Astrocyte of the cerebellum (primary cell): ENCODE measurements around the gene CSTA.

Experiments used
- DNase-seq: peaks from one replicate; pipeline ENCODE4 v3.0.0-alpha.2; 2011; ENCODE audit warnings: low read depth
- H3K4me3 ChIP-seq: 2 replicates; pipeline ENCODE4 v1.5.1; 2011; ENCODE audit warnings: mild to moderate bottlenecking, low read depth, low read length, moderate library complexity
- in situ Hi-C: cut with HindIII; loops from 2 replicates; pipeline ENCODE4 v1.10.0; 2017; ENCODE audit warnings: low sequenced_read_pairs
- TF ChIP-seq, protein P1 (sequence below): IDR thresholded peaks from 2 replicates; pipeline ENCODE4 v1.5.1; 2012; ENCODE audit warnings: low read length, low read depth, moderate library complexity, mild to moderate bottlenecking; ENCODE audit errors: missing control alignments

The CSTA gene

DNA sequence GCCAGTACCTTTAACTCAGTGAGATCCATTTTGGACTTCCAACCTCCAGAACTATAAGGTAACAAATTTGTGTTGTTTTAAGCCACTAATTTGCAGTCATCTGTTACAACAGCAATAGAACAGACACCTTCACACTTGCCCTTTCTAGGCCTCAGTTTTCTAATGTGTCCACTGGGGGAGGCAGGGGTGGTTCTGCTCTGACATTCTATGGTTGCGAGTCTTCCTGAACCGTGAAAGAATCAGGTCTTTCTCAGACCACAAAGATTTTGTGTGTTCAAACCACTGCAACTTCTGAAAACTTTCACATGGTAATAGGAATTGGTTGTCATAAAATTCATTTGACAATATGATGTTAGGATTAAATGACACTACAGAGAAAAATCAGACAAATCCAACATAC lies 26.8 kb upstream of the CSTA start:
- H3K4me3 ChIP-seq, result no peak overlapping the region
- no peak for DNase-seq
- TF ChIP-seq, protein P1, sequence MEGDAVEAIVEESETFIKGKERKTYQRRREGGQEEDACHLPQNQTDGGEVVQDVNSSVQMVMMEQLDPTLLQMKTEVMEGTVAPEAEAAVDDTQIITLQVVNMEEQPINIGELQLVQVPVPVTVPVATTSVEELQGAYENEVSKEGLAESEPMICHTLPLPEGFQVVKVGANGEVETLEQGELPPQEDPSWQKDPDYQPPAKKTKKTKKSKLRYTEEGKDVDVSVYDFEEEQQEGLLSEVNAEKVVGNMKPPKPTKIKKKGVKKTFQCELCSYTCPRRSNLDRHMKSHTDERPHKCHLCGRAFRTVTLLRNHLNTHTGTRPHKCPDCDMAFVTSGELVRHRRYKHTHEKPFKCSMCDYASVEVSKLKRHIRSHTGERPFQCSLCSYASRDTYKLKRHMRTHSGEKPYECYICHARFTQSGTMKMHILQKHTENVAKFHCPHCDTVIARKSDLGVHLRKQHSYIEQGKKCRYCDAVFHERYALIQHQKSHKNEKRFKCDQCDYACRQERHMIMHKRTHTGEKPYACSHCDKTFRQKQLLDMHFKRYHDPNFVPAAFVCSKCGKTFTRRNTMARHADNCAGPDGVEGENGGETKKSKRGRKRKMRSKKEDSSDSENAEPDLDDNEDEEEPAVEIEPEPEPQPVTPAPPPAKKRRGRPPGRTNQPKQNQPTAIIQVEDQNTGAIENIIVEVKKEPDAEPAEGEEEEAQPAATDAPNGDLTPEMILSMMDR, result no peak
- in situ Hi-C loops, result no loop called here

GRCh38 chr3:122299215-122299614 lies 25.8 kb upstream of the CSTA start:
- TF ChIP-seq, protein P1, result no peak
- in situ Hi-C loops, result no loop called here
- DNase-seq, result no peak
- H3K4me3 ChIP-seq, result no peak overlapping the region

- H3K4me3 ChIP-seq, result no peak overlapping the region
- TF ChIP-seq, protein P1, result peak; percentile 48
- DNase-seq, result no peak
- in situ Hi-C loops, result no loop called here
Measured at GRCh38 chr3:122299872-122300460, 25.1 kb upstream of the CSTA start.

- TF ChIP-seq, protein P1, result no peak
- H3K4me3 ChIP-seq, result no peak overlapping the region
- in situ Hi-C loops, result no loop called here
- no peak for DNase-seq
Measured at GRCh38 chr3:122301063-122301462, 24.0 kb upstream of the CSTA start.

DNA sequence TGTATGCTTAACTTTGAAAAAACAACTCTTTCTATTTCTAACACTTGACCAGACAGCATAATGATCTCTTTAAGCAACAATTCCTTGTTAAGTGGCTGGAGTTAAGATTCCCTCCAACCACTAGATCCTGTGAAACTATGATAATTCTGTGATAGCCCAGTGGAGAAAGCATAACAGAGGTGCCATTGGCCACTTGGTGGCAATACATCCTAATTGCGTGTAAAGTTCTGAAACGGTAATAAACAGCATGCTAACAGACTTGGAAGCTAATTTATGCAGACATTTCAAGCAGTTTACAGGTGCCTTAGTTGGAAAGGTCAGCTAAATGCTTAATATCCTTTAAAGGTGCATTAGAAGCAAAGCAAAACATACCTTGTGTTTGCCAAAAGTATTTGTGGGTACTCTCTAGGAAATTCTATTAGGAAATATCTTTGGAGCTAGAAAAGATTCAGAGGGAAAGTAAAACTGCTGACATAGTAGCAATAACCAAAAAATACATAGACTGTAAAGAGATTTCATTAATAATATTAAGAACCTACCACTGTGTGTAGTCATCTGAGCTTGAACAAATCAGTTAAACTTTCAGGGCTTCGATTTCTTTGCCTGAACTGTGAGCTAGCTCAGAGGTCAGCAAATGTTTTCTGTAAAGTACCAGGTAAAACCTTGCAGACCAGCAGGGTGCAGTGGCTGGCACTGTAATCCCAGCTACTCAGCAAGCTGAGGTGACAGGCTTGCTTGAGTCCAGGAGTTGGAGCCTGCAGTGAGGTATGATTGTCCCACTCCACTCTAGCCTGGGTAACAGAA lies 19.0 kb upstream of the CSTA start:
- H3K4me3 ChIP-seq, result no peak overlapping the region
- TF ChIP-seq, protein P1, result no peak
- in situ Hi-C loops, result no loop called here
- DNase-seq, result no peak

- TF ChIP-seq, protein P1, result no peak
- in situ Hi-C loops, result no loop called here
- no peak overlapping the region for H3K4me3 ChIP-seq
Measured at GRCh38 chr3:122306622-122306953, 18.5 kb upstream of the CSTA start.

More at GRCh38 chr3:122306622-122306953, 18.5 kb upstream of the CSTA start:
- DNase-seq, result no peak
